GM18508 (cell line): Measurements from ENCODE around the gene CRHR2.
"Not testable (repeated sequence)": the region's sequence is repeated elsewhere in the genome, so short reads cannot be mapped to it uniquely, and the experiment has no call there.

Experiments used
- ATAC-seq: cut with Tn5 transposase; IDR thresholded peaks from one replicate; pipeline ENCODE4 v1.9.1; 2021; ENCODE audit warnings: moderate number of reproducible peaks; ENCODE audit not compliant: insufficient read depth, unreplicated experiment

Gene CRHR2

GRCh38 chr7:30682212-30683083 lies at the start of gene CRHR2:
Gene CRHR2 (minus strand): TSS chr7:30682456. CDS start chr7:30682280, 176 bp downstream.
- no peak for ATAC-seq

GRCh38 chr7:30731581-30731980 lies 49.3 kb upstream of the CRHR2 start:
- ATAC-seq, result no peak

GRCh38 chr7:30730996-30731395 lies 48.7 kb upstream of the CRHR2 start:
- no peak for ATAC-seq

GRCh38 chr7:30730097-30730496 lies 47.8 kb upstream of the CRHR2 start:
- ATAC-seq, result no peak

- no peak for ATAC-seq
Observed at GRCh38 chr7:30729642-30730041, 47.4 kb upstream of the CRHR2 start.

- ATAC-seq, result no peak
Observed at GRCh38 chr7:30728591-30729100, 46.4 kb upstream of the CRHR2 start.

GRCh38 chr7:30727061-30727945 lies 45.0 kb upstream of the CRHR2 start:
- ATAC-seq, result no peak

- ATAC-seq, result no peak
Observed at GRCh38 chr7:30726296-30727006, 44.2 kb upstream of the CRHR2 start.

- no peak for ATAC-seq
Observed at GRCh38 chr7:30723776-30724175, 41.5 kb upstream of the CRHR2 start.

GRCh38 chr7:30722671-30723070 lies 40.4 kb upstream of the CRHR2 start:
- no peak for ATAC-seq

GRCh38 chr7:30722187-30722586 lies 39.9 kb upstream of the CRHR2 start:
- ATAC-seq, result no peak

GRCh38 chr7:30721211-30721610 lies 39.0 kb upstream of the CRHR2 start:
- no peak for ATAC-seq

- ATAC-seq, result not testable (repeated sequence)
Observed at GRCh38 chr7:30719434-30719833, 37.2 kb upstream of the CRHR2 start.

- no peak for ATAC-seq
Observed at GRCh38 chr7:30717181-30717580, 34.9 kb upstream of the CRHR2 start.

GRCh38 chr7:30714129-30714528 lies 31.9 kb upstream of the CRHR2 start:
- ATAC-seq, result no peak

- ATAC-seq, result no peak
Observed at GRCh38 chr7:30713392-30713791, 31.1 kb upstream of the CRHR2 start.

GRCh38 chr7:30710669-30711068 lies 28.4 kb upstream of the CRHR2 start:
- no peak for ATAC-seq

GRCh38 chr7:30709549-30709948 lies 27.3 kb upstream of the CRHR2 start:
- ATAC-seq, result no peak

GRCh38 chr7:30708983-30709382 lies 26.7 kb upstream of the CRHR2 start:
- no peak for ATAC-seq

- ATAC-seq, result no peak
Observed at GRCh38 chr7:30708412-30708811, 26.2 kb upstream of the CRHR2 start.
